HPDE6-E6E7 (cell line): Measurements from ENCODE around the gene MYBPHL.
A peak's percentile ranks its signal among the peaks of the same experiment; 100 is the strongest.
"Not testable (repeated sequence)": the region's sequence is repeated elsewhere in the genome, so short reads cannot be mapped to it uniquely, and the experiment has no call there.

Experiments used
- DNase-seq: peaks from one replicate; pipeline ENCODE4 v3.0.0; 2011; ENCODE audit warnings: missing footprints; ENCODE audit errors: extremely low spot score

MYBPHL gene

DNA sequence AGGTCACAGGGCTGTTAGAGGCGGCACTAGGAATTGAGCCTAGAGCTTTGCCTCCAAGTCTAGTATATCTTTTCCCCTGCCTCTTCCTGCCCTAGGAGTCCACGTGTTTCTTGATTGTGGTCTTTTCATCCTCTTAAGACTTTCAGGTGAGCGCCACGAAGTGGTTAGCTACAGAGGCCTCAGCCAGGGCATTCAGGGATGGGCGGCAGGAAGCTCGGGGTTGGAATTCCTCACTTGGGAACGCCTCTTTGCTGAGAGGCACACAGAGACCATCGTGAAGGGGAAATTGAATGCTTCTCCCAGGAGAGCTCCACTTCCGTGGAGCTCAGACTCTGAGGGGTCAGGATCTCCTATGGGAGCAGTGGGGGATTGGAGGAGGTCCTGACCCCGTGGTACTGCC lies 820 bp downstream of the MYBPHL start:
- not testable (repeated sequence) for DNase-seq

DNA sequence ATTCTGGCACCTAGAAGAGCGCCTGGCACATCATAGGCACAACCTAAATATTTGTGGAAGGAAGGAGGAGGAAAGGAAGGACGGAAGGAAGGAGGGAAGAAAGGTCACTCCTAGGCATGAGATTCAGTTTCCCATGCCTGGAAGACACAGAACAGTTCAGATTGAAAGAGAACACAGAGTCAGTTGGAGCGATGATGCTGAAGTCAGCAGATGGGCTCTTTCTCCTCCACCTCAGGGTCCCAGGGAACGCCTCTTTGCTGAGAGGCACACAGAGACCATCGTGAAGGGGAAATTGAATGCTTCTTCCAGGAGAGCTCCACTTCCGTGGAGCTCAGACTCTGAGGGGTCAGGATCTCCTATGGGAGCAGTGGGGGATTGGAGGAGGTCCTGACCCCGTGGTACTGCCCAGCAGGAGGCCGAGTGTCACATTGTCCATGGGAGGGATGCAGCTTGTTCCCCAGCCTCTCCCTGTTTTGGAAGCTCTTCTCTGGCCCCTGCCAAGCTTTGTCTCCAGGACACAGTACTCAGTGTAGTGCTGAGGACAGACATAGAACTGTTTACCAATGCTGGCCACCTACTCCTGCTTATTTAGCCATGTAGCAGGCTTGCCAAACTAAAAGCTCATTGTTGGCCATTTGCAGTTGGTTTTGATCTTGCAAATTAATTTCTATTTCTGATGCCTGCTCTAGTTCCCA lies 2.4 kb downstream of the MYBPHL start:
- DNase-seq = no peak

DNA sequence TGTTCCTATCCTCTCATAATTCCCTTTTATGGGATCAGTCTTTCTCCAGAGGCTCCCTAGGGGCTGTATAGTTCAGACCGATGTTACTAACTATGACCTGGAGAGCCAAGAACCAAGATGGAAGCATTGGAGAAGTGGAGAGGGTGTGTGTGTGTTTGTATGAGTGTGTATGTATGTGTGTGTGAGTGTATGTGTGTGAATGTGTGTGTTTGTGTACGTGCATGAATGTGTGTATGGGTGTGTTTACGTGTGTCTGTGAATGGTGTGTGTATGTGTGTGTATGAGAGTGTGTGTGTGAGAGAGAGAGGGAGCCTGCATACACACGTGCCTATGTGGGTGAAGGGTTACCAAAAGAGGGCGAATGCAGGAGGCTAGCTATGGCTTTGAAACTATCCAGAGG lies 4.9 kb downstream of the MYBPHL start:
- no peak for DNase-seq

DNA sequence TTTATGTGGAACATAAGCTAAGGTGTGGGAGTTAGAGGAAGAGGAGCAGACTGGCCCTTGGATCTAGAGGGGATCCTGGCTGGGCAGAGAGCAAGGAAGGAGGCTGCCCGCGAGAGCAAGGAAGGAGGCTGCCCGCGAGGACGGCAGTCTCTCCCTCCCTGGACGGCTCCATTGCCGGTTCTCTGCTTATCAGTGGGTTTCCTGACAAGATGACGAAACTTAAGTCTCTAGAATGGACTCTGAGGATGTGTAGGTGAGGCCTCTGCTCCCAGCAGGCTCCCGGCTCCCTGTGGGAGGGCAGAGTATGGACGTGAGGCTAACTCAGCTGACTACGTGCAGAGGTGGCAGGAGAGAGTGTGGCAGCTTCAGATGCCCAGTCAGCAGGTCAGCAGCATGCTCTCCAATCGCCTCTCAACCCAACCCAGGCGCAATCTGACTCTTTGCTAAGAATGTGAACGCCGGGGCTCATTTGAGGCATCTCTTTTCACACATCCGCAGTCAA lies 6.1 kb downstream of the MYBPHL start:
- no peak for DNase-seq

DNA sequence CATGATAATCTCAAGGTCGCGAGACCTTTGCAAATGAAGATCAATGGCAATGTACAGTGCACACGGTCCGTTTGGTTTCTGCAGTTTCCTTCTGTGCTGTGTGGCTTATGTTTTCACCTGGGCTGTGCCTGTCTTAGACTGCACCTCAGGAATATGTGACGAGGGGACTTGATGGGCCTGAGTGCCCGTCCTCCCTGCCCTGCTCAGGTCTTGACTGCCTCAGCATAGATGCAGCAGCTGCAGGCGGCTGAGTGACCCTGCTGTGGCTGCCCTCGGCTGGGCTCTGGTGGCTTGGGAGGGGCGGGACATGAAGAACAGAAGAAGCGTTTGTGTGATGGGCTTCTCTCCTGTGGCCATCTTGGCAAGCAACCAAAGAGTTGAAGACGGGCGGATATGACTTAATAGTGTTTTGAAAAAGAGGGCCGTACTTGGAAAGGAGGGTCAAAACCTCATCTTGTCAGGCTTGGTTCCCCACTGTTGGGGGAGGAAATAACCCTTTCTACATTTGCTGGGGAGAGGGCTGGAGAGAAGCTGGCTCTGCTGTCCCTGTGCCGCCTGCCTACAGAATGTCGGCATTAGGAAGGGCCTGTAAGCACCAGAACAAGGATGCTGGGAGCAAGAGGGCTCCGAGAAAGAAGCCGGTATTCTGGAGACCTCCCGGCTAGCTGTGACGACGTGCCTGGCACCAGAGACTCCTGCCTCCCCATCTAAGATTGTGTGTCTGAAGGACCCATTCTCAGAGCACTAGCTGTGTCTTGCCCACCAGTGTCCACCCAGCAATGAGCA lies 7.1 kb downstream of the MYBPHL start:
- DNase-seq = no peak

DNA sequence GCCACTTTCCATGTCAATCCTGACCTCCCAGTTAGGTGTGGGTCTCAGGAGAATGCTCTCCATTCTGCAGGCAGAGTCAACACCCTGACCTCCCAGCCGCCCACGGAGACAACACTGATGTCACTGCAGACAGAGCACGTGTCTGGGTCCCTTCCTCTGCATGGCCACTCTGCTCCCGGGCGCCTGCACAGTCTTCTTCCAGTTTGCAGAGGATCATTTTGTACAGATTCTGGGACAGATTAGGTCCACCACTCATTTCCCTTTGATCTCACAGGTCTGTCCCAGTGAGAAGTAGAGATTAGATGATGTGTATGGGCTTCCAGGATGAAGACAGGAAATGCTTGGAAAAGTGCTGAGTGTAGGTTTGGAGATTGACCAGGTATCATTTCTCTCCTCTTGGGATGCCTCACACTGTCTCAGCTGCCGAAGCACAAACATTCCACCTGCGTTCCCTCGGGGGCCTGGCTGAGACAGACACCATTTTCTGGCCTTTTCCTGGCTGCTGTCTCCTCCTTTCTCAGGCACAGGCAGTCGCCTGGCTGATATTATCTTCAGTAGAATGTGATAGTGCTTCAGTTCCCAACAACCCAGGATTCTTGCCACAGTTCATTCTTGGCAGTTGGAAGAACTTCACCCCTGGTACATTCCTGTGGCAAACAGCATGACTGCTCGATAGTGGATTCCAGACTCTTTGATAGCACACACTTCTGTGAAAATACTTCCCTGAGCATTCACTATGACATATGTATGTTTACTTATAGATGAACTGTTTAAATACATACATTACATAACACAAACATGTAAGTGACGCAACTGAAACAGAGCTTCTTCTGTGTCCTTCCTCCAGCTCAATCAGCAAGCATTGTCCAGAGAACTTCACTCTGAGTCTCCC lies 7.9 kb downstream of the MYBPHL start:
- DNase-seq = no peak

DNA sequence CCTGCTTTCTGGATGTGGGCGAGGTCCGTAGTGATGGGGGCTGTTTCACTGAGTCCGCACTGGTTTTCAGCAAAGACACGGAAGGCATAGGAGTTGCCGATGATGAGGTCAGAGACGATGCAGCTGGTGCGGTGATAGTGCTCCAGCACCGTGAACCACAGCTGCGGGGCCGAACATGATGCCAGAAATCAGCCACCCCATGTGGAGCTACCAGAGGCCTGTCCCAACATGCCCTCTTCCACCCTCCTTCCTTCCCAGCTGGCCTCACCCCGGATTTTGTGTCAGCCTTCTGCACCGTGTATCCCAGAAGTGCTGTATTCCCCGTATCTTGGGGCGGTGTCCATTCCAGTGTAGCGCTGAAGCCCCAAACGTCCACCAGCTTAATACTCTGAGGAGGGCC lies 10.0 kb downstream of the MYBPHL start:
- DNase-seq = no peak

DNA sequence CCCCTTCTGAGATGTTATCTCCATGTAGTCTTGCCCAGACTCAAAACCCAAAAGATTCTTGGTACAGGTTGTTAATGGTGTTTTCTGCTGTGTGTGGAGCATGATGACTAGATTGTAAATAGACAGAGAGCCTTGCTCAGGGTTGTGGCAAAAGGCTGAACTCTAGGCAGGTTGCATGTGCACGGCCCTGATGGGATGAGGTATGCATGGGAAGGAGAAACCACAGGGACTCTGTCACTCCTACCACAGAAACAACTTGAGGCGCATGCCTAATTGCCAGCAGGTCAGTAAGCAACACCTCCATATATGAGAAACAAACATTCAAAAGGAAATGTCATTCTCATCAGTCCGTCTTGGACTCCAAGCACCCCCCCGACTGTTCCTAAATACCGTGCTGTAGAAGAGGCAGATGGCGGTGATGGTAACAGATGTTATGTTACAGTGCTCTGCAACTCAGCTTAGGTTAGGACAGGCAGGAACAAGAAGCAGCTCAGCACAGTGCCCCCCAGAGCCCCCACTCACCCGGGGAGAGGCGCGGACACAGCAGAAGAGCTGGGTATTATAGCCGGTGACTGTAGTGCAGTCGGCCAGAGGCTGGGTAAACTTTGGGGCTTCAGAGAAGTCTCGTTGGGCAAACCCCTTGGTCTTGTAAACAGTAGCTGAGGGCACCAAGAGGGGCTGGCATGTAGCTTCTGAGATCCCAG lies 10.9 kb downstream of the MYBPHL start:
- no peak for DNase-seq

DNA sequence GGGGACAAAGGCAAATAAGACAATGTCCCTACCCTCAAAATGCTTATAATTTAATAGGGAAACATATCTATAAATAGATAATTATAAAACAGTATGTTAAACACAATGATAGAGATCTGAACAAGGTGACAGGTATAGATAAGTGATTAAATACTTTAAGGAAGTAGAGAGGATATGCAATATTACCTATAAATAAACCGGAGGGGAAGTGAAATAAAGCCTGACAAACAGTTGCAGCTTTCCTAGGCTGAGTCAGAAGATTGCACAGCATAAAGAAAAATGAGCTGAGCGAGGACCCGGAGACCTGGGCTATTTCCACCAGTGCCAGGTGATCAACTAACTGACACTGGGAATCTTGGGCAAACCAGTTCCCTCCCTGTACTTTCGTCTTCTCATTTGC lies 12.3 kb downstream of the MYBPHL start:
- no peak for DNase-seq

DNA sequence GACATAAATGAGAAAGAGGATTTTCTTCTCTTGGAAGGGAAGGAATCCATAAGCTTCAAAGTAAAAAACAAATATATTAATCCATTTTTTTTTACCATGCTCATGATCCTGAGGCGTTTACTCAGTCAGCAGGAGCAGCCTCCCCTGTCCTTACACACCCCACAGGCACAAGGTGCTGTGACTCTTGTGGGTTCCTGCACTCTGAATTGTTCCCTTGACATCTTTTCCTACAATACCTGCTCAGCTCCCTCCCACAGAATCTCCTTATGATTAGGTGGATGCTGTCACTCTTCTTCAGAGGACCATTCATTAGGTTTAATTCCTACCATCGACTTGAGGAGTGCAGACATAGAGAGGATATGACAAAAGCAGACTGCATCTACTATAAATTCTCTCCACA lies 13.8 kb downstream of the MYBPHL start:
- DNase-seq = no peak

DNA sequence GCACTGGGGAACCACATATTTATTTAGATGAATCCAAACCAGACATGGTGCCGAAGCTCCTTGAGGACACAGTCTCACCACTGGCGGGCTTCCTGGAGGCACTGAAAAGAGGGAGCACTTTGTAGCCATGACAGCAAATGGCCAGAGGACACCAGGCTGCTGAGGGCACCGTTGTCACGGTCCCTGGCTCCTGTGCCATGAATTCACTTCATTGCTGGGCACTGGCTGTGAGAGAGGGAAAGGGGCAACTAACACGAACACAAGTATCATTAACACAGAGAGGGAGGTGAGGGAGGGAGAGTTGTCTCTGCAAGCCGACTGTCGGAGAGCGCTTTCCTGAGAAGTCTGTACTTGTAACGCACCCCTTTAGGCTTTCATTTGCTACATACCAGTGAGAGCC lies 14.4 kb downstream of the MYBPHL start:
- DNase-seq = no peak

DNA sequence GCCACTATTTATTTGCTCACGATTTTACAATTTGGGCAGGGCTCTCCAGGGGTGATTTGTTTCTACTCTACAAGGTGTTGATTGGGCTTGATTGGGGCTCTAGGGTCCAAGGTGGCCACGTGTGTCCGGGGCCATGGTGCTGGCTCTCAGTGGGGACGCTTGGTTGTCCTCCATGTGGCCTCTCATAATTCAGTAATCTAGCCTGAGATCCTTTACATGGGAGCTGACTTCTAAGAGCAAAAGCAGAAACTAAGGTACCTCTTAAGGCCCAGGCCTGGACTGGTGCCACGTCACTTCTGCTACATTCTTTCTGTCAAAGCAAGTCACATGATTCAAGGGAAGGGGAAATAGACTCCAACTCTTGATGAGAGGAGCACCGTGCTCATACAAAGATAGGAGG lies 15.8 kb downstream of the MYBPHL start:
- DNase-seq = no peak

DNA sequence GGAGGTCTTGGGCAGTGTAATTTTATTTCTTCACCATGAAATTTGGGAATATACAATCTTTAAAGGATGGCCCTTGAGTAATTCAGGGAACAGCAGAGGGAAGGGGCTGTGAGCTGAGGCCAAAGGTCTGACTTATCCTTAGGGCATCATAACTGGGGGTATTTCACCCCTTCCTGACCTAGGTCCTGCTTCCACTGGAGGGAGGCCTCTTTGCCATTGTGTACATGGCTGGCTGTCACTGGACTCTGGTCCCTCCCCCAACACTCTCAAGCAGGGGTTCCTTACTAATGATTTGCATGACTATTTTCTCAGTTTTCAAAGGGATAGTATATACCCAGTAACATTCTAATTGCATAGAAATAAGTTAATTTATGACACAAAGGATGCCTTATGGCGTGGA lies 16.7 kb downstream of the MYBPHL start:
- no peak for DNase-seq

DNA sequence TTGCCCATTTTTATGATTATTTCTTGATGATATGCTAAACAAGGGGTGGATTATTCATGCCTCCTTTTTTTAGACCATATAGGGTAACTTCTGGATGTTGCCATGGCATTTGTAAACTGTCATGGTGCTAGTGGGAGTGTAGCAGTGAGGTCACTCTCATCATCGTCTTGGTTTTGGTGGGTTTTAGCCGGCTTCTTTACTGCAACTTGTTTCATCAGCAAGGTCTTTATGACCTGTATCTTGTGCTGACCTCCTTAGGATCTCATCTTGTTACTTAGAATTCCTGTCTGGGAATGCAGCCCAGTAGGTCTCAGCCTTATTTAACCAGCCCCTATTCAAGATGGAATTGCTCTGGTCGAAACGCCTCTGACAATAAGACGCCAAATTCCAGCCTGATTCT lies 20.0 kb downstream of the MYBPHL start:
- not testable (repeated sequence) for DNase-seq

DNA sequence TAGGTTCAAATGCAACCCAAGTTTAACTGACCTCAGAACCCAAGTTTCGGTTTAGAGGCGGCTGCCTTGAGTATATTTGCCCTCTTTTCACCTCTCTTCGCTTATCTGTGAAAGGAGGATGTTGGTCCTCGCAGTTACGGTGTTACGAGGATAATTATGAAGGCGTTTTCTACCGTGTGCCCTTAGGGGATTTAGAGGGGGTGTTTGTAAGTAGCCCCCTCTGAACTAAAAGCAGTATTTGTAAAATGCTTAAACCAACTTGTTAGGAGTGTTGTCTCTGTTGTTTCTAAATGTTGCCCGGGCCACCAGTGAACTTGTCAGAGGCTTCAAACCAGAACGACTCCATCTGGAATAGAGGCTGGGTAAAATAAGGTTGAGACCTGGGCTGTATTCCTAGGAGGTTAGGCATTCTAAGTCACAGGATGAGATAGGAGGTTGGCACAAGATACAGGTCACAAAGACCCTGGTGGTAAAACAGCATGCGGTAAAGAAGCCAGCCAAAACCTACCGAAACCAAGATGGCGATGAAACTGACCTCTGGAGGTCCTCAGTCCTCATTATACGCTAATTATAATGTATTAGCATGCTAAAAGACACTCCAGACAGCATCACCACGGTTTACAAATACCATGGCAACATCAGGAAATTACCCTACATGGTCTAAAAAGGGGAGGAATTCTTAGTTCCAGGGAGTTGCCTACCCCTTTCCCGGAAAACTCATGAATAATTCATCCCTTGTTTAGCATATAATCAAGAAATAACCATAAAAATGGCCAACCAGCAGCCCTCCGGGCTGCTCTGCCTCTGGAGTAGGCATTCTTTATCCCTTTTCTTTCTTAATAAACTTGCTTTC lies 22.8 kb downstream of the MYBPHL start:
- DNase-seq = no peak

DNA sequence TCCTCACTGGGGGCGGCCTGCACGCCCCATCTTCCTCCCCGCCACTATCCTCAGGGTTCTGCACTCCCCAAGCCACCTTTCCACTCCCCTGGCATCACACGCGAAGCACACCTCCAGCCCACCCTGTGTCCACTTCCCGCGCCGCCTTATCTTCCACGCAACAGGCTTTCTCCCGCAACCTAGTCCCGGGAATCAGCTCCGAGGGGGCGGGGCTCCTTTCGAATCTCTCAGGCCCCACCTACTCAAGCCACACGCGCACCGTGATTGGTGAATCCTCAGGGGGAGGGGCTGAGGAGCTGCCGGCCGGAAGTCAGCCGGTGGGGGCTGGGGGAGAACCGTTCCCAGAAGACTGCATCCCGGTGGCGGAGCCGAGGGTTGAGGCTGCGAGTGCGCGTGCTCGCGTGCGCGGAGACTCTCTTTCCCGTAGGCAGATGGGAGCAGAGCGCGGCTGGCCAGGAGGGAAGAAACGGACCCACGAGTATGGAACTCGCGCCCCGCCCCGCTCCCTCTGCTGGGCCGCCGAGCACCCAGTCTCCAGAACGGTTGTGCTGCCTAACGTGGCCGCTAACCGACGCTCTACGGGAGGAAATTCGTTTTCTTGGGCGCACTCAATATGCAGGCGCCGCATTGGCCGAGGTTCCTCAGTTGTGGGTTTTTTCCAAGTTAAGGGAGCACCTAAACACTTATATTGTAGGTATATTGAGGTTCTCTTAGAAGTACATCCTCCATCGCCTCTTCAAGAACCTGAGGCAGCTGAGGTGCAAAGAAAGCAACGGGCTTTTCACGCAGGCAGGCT lies 23.7 kb downstream of the MYBPHL start, which contains the start of gene PSRC1:
Gene PSRC1 (minus strand): TSS at position 194 of the 796 bp plus-strand sequence.
- DNase-seq = peak; percentile 94

DNA sequence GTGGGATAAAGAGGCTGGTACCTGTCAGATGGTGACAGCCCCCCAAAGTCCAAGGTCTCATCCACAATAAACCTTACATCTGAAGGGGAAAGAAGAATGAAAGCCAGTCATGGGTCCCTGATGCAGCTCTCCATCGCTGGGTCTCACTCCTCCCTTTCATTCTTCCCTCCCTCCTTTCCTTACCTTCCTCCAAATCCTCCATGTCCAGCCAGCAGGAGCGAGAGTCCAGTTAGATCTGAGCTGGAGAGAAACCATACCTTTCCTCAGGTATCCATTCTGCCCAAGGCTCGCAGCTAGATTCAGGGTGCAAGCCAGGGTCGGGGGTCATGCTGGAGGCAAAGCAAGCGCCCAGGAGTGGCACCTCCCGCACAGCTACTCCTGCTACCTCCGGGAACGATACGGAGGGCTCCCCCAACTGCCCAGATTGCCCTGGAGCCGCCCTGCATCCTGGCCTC lies 24.3 kb downstream of the MYBPHL start:
- DNase-seq = no peak

DNA sequence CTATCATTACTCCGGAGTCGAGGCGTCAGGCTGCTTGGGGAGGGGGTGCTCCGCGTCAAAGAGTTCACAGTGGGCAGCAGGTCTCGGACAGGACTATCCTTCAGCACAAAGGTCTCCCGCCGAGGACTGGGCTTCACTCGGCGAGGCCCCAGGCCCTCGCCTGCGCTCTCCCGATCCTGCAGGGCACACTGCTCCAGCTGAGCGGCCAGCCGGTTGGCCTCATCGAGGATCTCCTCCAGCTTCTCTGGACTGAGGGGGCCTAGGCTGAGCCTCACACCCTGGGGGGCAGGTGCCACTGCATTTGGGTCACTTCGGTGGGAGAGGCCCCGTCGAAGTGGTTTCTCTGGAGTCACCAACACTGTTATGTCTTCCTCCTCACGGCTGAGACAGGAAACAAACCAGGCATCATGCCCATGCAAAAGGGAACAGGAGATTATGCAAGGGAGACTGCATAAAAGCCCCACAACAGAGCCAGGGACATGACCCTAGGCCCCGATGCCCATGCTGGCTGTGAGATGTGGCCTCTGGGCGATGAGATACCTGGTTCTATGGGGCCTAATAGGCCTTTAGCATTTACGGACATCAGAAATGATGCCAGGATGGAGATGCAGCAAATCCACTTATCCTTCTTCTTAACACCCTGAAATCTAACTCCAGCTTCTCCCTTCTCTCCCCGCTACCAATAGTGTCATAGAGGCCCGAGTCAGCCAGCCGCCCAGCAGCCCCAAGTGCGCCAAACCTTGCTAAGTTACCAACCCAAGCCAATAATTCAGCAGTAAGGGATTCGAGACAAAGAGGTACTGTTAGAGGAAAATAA lies 24.9 kb downstream of the MYBPHL start:
- no peak for DNase-seq

DNA sequence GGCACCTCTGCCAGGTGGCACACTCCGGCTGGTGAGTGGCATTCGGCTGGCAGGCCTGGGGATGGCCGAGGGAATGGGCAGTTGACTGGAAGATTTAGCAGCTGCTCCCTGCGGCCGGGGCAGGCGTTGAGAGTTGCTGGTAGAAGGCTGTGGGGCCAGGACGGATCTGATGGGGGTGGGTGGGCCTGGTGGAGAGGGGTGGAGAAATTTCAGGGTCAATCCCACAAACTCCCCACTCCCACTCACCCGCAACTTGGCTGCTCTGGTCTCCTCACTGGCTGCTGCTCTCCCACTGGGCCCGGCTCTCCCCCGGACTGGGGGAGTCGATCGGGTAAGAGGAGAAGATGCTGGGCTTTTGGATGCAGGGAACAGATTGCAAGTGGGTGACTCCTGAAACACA lies 25.9 kb downstream of the MYBPHL start:
- no peak for DNase-seq
